Stimulated activated effector memory CD8-positive, alpha-beta T cell treated with anti-CD3 and anti-CD28 coated beads, Interleukin-12 subunit alpha, Interleukin-12 subunit beta, amount 100 ng/mL, for 72 hours (primary cell): ENCODE data around the gene BAHCC1.

Experiments used
- ATAC-seq: fragments of 150-1000 bp; cut with Tn5 transposase; 2 replicates; pipeline ENCODE4 v1.10.0; 2021
- DNase-seq, 2 donors: peaks; one replicate each; pipeline ENCODE4 v3.0.0; 2021 to 2022; ENCODE audit warnings: low spot score in 2 of 2
- H3K27ac Mint-ChIP-seq: one replicate; pipeline ENCODE4 v1.8.0; 2022; ENCODE audit warnings: mild to moderate bottlenecking, mixed read lengths
- H3K36me3 Mint-ChIP-seq: one replicate; pipeline ENCODE4 v1.8.0; 2022; ENCODE audit warnings: mild to moderate bottlenecking, mixed read lengths
- H3K4me1 Mint-ChIP-seq: one replicate; pipeline ENCODE4 v1.8.0; 2022; ENCODE audit warnings: mixed read lengths
- H3K4me3 Mint-ChIP-seq: one replicate; pipeline ENCODE4 v1.8.0; 2022; ENCODE audit warnings: mild to moderate bottlenecking, mixed read lengths
- H3K9me3 Mint-ChIP-seq: one replicate; pipeline ENCODE4 v1.8.0; 2022; ENCODE audit warnings: mixed read lengths

The BAHCC1 gene

DNA sequence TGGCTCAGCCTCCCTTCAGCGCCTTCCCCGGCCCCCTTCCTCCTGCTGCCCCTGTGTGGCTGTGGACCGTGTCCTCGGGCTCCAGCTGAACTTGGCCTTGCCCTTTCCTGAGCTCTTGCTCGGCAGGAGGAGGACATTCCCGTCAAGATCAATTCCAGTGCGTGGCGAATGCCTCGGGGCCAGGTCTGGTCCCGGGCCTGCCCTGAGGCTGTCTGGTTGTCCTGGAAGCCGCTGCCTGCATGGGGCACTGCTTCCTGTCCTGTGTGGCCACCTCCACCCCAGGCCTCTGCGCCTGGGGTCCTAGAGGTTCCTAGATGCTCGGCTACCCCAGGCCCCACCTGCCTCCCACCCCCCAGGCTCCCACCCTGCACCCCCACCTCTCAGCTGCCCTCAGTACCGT is 12.8 kb downstream of the BAHCC1 start:
- H3K36me3 Mint-ChIP-seq = no peaks in the 10 kb centered on the region
- ATAC-seq (no peak), DNase-seq (no peak)
- no peaks in the 10 kb centered on the region for H3K9me3 Mint-ChIP-seq
- H3K4me1 Mint-ChIP-seq = peaks cover 14% of the 10 kb centered on the region
- H3K4me3 Mint-ChIP-seq = no peak overlapping the region
- H3K27ac Mint-ChIP-seq = no peak overlapping the region

DNA sequence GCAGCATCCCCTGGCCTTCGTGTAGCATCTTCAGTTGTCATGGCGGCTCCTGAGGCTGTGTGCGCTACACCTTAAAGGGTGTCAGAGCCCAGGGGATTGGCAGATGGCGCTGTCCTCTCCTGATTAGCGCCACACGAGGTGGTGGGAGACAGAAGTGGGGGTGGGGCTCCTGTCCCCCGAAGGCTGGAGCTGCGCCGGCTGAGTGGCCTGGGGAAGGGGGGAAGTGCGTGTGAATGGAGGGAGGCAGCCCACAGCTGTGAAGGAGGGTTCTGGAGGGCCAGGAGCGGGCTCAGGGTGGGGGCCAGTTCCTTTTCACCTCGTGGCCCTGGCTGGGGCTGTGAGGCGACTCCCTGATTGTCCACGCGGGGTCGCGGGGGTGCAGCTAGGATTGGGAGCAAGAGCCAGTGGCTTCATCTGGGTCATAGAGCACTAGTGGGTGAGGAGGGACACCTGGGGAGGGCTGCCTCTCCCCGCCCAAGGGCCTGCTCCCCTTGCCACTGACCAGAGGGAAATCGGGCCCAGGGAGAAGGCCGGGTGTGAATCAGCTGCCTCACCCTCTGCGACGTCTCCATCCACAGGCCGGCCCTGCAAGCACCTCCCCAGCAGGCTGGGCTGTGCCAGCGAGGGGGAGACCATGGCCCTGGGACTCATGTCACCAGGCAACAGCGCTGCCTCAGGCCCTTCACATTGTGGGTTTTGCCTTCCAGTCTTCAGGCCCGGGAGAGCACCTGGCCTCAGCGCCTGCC is 14.1 kb downstream of the BAHCC1 start:
- ATAC-seq = no peak
- DNase-seq = no peak
- no peaks in the 10 kb centered on the region for H3K9me3 Mint-ChIP-seq
- peaks cover 18% of the 10 kb centered on the region for H3K4me1 Mint-ChIP-seq
- no peak overlapping the region for H3K27ac Mint-ChIP-seq
- H3K4me3 Mint-ChIP-seq = no peak overlapping the region
- H3K36me3 Mint-ChIP-seq = no peaks in the 10 kb centered on the region

- DNase-seq = no peak
- Mint-ChIP-seq H3K4me1 (peaks cover 20% of the 10 kb centered on the region), H3K27ac (no peak overlapping the region), H3K36me3 (no peaks in the 10 kb centered on the region), H3K4me3 (no peak overlapping the region), H3K9me3 (no peaks in the 10 kb centered on the region)
- ATAC-seq = no peak
These were observed 15.6 kb downstream of the BAHCC1 start for GRCh38 chr17:81410852-81411251.

DNA sequence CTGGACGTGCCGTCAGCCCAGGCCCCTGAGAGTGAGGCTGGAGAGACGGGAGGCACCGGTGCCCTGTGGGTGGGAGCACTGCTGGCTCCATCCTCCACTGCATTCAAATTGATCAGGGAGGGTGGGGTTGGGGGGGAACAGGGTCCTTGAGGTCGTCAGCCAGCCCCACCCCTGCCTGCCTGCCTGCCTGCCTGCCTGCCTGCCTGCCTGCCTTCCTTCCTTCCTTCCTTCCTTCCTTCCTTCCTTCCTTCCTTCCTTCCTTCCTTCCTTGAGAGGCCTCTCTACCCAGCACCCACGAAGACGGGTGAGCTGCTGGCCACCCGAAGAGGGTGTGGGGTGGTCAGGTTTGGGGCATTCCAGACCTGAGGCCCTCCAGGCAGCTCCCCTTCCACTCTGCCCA is 16.0 kb downstream of the BAHCC1 start:
- no peak overlapping the region for H3K4me3 Mint-ChIP-seq
- ATAC-seq (no peak), DNase-seq (no peak)
- no peaks in the 10 kb centered on the region for H3K9me3 Mint-ChIP-seq
- H3K36me3 Mint-ChIP-seq = no peaks in the 10 kb centered on the region
- H3K4me1 Mint-ChIP-seq = peaks cover 24% of the 10 kb centered on the region
- no peak overlapping the region for H3K27ac Mint-ChIP-seq

GRCh38 chr17:81412490-81413093 is 17.3 kb downstream of the BAHCC1 start:
- H3K9me3 Mint-ChIP-seq = no peaks in the 10 kb centered on the region
- DNase-seq (peak; percentile 47 to 73), ATAC-seq (peak; percentile 86)
- peak overlapping the region; percentile 16 for H3K27ac Mint-ChIP-seq
- H3K4me3 Mint-ChIP-seq = peak overlapping the region; percentile 11
- peaks cover 26% of the 10 kb centered on the region for H3K4me1 Mint-ChIP-seq
- no peaks in the 10 kb centered on the region for H3K36me3 Mint-ChIP-seq

DNA sequence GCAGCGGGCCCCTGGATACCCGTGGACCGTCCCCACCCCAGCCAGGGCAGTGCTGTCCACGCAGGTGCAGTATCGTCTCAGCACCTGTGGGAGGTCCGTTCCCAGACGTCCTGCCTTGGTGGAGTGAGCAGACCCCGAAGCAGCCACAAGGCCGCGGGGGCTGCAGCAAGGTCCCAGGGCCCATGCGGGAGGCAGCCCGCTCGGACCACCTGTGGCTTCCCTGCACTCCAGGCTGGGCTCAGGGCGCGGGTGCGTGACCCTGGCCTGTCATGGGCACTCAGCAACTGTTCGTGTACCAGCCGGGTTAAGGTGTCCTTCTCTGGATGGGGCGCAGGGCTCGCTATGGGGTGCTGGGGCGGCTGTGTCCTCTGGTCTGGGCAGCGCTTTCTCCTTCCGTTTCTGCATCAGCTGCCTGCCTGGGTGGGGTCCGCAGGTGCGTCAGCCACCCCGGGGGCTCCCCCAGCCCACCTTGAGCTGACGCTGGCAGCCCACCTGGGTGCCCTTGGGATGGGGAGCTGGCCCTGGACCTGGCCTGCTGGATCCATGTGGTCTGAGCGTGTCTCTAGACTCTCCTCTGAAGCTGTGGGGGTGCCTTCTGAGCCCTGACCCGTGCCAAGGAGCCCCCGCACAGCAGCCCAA is 18.4 kb downstream of the BAHCC1 start:
- ATAC-seq (peak; percentile 2), DNase-seq (no peak)
- H3K4me1 Mint-ChIP-seq = peaks cover 26% of the 10 kb centered on the region
- no peaks in the 10 kb centered on the region for H3K36me3 Mint-ChIP-seq
- peak overlapping the region; percentile 16 for H3K27ac Mint-ChIP-seq
- no peaks in the 10 kb centered on the region for H3K9me3 Mint-ChIP-seq
- H3K4me3 Mint-ChIP-seq = no peak overlapping the region

GRCh38 chr17:81414756-81415516 is 19.7 kb downstream of the BAHCC1 start:
- DNase-seq (no peak), ATAC-seq (no peak)
- no peaks in the 10 kb centered on the region for H3K36me3 Mint-ChIP-seq
- H3K4me1 Mint-ChIP-seq = peaks cover 26% of the 10 kb centered on the region
- no peak overlapping the region for H3K27ac Mint-ChIP-seq
- no peak overlapping the region for H3K4me3 Mint-ChIP-seq
- no peaks in the 10 kb centered on the region for H3K9me3 Mint-ChIP-seq

GRCh38 chr17:81415681-81416080 is 20.4 kb downstream of the BAHCC1 start:
- ATAC-seq (no peak), DNase-seq (no peak)
- no peak overlapping the region for H3K27ac Mint-ChIP-seq
- H3K4me3 Mint-ChIP-seq = no peak overlapping the region
- no peaks in the 10 kb centered on the region for H3K9me3 Mint-ChIP-seq
- peaks cover 26% of the 10 kb centered on the region for H3K4me1 Mint-ChIP-seq
- no peaks in the 10 kb centered on the region for H3K36me3 Mint-ChIP-seq

GRCh38 chr17:81416612-81417011 is 21.4 kb downstream of the BAHCC1 start:
- ATAC-seq = no peak
- Mint-ChIP-seq H3K9me3 (no peaks in the 10 kb centered on the region), H3K27ac (no peak overlapping the region), H3K4me1 (peaks cover 21% of the 10 kb centered on the region), H3K36me3 (no peaks in the 10 kb centered on the region), H3K4me3 (no peak overlapping the region)
- no peak for DNase-seq

DNA sequence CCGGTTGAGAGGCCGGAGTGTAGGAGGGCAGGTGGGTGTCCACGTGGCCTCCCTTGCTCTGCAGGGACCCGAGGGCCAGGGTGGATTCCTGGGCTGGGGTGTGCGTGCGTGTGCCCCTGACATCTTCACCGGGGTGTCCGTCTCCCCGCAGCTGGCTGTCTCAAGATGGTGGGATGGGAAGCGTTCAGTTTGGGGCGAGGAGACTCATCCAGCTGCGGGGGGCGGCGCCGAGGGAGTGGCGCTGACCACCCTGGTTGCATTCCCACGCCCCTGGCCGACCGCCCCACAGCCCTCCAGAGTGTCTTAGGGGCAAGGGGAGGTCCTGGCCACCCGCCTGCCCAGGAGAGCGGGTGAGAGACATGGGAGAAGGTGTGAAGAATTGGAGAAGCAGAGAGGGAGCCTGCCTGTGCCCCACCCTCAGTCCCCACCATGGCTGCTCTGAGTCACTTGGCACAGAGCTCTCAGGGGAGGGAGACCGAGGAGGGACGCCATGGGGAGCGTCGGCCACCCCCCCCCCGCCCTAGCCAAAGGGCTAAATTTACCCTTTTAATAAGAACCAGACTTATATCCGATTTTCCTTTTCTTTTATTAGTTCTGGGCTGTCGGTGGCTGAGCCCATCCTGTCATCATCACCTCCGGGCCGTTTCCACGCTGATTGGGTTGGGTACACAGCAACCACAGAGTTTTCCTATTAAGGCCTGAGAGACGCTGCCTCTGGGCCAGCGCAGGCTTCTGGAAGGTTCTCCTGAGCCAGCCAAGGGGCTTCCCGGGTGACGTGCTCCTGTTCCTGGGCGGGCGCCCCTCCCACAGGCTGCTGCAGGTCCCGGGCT is 22.0 kb downstream of the BAHCC1 start:
- Mint-ChIP-seq H3K4me3 (no peak overlapping the region), H3K4me1 (peaks cover 19% of the 10 kb centered on the region), H3K9me3 (no peaks in the 10 kb centered on the region), H3K36me3 (no peaks in the 10 kb centered on the region), H3K27ac (no peak overlapping the region)
- ATAC-seq (no peak), DNase-seq (no peak)

GRCh38 chr17:81417879-81418709 is 22.8 kb downstream of the BAHCC1 start:
- no peaks in the 10 kb centered on the region for H3K9me3 Mint-ChIP-seq
- no peaks in the 10 kb centered on the region for H3K36me3 Mint-ChIP-seq
- H3K4me3 Mint-ChIP-seq = no peak overlapping the region
- ATAC-seq (no peak), DNase-seq (no peak)
- H3K4me1 Mint-ChIP-seq = peaks cover 11% of the 10 kb centered on the region
- H3K27ac Mint-ChIP-seq = no peak overlapping the region

GRCh38 chr17:81418710-81419318 is 23.6 kb downstream of the BAHCC1 start:
- no peak overlapping the region for H3K4me3 Mint-ChIP-seq
- H3K36me3 Mint-ChIP-seq = no peaks in the 10 kb centered on the region
- H3K4me1 Mint-ChIP-seq = peaks cover 7% of the 10 kb centered on the region
- ATAC-seq = no peak
- H3K27ac Mint-ChIP-seq = no peak overlapping the region
- no peak for DNase-seq
- no peaks in the 10 kb centered on the region for H3K9me3 Mint-ChIP-seq

DNA sequence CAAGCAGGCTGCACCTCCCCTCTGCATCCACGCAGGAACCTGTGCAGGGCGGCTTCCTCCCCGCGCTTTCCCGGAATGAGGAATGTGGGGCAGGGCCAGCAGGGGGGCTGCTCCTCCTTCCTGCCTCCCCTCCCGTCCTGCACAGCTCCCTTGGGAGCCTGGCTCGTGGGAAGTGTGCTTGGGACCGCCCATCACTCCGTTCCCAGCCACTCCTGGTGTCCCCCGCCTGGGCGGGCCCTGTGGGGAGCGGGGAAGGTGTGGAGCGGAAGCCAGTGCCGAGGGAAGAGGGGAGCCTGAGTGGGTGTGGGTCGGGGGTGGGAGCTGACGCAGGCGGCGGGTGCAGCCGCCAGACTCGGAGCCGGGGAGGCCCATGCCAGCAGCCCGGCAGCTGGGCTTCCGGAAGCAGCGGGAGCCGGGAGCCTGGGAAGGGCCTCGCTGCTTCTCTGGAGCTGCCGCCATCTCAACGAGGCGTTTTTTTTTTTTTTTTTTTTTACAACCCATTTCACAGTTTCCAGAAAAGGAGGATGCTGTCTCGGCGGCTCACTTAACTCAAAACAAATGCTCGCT is 24.1 kb downstream of the BAHCC1 start:
- H3K27ac Mint-ChIP-seq = no peak overlapping the region
- no peak overlapping the region for H3K4me3 Mint-ChIP-seq
- H3K4me1 Mint-ChIP-seq = peaks cover 7% of the 10 kb centered on the region
- ATAC-seq (no peak), DNase-seq (no peak)
- H3K9me3 Mint-ChIP-seq = no peaks in the 10 kb centered on the region
- no peaks in the 10 kb centered on the region for H3K36me3 Mint-ChIP-seq
